Posterior cingulate gyrus (tissue), 11 donors: ENCODE data around the gene HMCES.

Source experiments
- DNase-seq, 10 donors: peaks; one replicate each; pipeline versions ENCODE4 v3.0.0 to v3.0.0-alpha.2; 2020 to 2021; ENCODE audit warnings: mixed read lengths in 3 of 10
- intact Hi-C: fragments of 100-400 bp; cut with DNase I; formaldehyde crosslinking; loops from one replicate; pipeline ENCODE4 v1.15.1; 2023

The HMCES gene

DNA sequence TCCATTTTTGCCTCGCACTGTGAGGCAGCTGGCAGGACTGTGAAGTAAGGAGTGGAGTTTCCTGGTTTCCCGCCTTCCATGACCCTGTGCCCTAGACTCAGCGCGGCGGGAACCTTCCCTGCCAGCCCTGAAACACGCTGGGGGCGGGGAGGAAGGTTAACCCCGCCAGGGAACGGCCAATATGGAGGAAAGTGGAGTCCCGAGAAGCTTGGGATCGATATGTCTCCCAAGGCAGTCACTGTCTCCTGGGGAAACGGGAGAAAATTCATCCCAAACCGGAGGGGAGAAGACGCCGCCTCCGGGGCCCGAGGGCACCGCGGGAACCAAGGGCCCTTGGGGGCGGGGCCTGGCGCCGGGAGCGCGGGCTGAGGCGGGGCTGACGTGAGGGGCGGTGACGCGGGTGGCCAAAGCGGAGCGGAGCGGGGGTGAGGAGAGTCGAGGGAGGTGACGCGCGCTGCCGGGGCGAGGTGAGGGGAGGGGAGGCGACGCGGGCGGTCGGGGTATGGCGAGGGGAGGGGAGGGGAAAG lies at the start of gene HMCES:
Gene HMCES, plus strand, starts transcription at position 432 of the 527 bp plus-strand sequence. CDS start 863 bp downstream, outside the sequence.
- intact Hi-C loops: no loop called here

GRCh38 chr3:129228891-129229585 lies 49.6 kb upstream of the HMCES start:
- DNase-seq: no peak

More for the DNA sequence above, at the start of gene HMCES:
- peak; percentile 84 to 99 (median 92) for DNase-seq

DNA sequence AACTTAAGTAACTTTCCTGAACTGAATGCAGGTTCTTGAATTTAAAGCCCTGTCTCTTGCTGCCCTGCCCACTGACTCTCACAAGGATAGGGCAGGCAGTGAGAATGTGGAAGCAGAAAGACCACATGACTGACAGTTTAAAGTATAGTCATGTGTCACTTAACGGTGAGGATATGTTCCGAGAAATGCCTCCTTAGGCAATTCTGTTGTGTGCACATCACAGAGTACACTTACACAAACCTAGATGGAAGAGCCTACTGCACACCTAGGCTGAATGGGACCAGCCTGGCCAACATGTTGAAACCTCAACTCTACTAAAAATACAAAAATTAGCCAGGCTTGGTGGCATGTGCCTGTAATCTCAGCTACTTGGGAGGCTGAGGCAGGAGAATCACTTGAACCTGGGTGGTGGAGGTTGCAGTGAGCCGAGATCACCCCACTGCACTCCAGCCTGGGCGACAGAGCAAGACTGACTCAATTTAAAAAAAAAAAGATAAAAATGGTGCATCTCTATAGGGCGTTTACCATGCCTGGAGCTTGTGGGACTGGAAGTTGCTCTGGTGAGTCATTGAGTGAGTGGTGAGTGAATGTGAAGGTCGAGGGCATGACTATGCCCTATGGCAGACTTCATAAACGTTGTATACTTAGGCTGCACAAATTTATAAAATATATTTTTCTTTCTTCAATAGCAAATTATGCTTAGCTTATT lies 48.2 kb upstream of the HMCES start:
- peak in 1 of 10 donors; percentile 1 for DNase-seq
- intact Hi-C loops: no loop called here

More at GRCh38 chr3:129228891-129229585, 49.6 kb upstream of the HMCES start:
- intact Hi-C loops: no loop called here

GRCh38 chr3:129231331-129232119 lies 47.1 kb upstream of the HMCES start:
- peak in 1 of 10 donors; percentile 16 for DNase-seq
- intact Hi-C loops: no loop called here

DNA sequence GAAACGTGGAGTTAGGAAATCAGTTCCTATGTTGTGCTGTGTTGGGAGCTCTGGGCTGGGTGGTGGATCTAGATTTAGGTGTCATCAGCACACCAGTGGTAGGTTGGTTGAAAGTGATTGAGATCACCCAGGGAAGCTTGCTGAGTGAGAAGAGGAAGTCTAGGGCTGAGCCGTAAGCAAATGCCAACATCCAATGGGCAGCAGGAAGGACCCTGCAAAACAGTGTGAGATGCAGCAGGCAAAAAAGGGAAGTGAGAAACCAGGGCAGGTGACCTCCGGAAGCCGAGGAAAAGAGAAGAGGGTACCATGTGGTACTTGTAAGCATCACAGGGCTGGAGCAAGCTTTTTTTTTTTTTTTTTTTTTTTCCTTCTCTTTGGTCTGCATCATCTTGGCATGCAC lies 45.1 kb upstream of the HMCES start:
- peak in 3 of 10 donors; percentile 9 to 50 (median 23) for DNase-seq
- intact Hi-C loops: no loop called here

GRCh38 chr3:129234441-129234840 lies 44.2 kb upstream of the HMCES start:
- no peak for DNase-seq
- intact Hi-C loops: no loop called here

- DNase-seq: no peak
- intact Hi-C loops: no loop called here
Observed at GRCh38 chr3:129235344-129235917, 43.2 kb upstream of the HMCES start.

- intact Hi-C loops: no loop called here
- DNase-seq: no peak
Observed at GRCh38 chr3:129238945-129239705, 39.5 kb upstream of the HMCES start.

DNA sequence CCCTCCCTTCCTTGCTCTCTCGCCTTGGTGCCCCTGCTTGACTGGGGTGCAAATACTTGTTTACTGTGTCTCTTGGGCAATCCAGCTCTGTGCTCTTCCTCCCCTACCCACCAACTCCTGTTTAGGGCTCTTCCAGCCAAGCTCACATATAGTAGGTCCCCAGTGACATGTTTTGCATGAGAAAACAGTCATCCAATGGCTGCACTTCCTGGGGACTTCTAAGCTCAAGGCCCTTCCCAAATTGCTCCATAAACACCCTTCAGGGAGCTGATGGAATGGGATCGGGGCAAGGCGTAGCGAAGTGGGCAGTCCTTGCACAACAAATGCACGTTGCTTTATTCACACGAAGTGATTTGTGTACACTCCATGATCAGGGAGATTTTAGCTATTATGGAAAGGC lies 38.7 kb upstream of the HMCES start:
- peak in 1 of 10 donors; percentile 39 for DNase-seq
- intact Hi-C loops: no loop called here

DNA sequence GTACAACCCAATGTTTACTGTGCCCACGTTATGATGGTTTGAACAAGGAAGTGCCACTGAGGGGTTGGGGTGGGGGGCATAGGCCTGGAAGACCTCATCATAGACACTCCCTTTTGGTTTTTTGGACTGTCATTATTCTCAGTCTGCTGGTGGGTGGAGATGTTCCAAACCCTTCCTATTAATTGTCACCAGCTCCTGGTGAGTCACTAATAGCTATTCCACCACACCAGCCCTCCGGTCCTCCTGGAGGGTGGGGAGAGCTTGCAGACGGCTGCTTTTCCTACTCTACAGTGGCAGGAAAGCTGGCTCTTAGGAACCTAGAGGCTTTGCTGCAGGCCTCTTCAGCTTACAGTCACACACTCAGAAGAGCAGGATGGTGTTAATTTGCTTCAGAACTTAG lies 38.2 kb upstream of the HMCES start:
- DNase-seq: peak in 1 of 10 donors; percentile 20

DNA sequence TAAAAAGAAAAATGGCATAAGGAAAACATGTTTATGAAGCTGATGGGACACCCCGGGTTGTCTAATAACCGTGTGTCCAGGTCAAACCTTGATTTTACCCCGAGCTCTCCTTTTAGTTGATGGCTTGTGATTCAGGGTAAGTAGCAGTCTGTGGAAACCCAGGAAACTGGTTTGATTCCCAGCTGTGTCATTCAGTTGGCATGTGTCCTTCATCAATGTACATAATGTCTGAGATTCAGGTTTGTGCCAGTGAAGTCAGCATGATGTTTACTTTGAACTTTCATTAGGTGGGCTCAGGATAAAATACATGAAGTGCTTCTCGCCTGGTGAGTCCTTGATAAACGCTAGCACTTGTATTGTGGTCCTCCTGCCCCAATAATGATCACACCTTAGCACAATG lies 33.5 kb upstream of the HMCES start:
- intact Hi-C loops: loop anchor here (5.0 kb wide), 1 partner anchor 63 kb away; the partner anchor contains the start of gene CNBP
- DNase-seq: no peak

More for the DNA sequence above, 38.2 kb upstream of the HMCES start:
- intact Hi-C loops: no loop called here

GRCh38 chr3:129245641-129246306 lies 32.9 kb upstream of the HMCES start:
- intact Hi-C loops: loop anchor here (2.0 to 5.0 kb wide), 2 partner anchors 63 to 193 kb away; partner anchors contain the start of gene CNBP
- peak in 8 of 10 donors; percentile 23 to 94 (median 64) for DNase-seq

GRCh38 chr3:129246636-129247035 lies 32.0 kb upstream of the HMCES start:
- no peak for DNase-seq

GRCh38 chr3:129248286-129248979 lies 30.2 kb upstream of the HMCES start:
- intact Hi-C loops: loop anchor here (5.0 kb wide), 1 partner anchor 66 kb away; the partner anchor contains the start of gene CNBP
- DNase-seq: peak in 1 of 10 donors; percentile 77

More at GRCh38 chr3:129246636-129247035, 32.0 kb upstream of the HMCES start:
- intact Hi-C loops: loop anchor here (2.0 to 5.0 kb wide), 2 partner anchors 64 to 194 kb away; partner anchors contain the start of gene CNBP

DNA sequence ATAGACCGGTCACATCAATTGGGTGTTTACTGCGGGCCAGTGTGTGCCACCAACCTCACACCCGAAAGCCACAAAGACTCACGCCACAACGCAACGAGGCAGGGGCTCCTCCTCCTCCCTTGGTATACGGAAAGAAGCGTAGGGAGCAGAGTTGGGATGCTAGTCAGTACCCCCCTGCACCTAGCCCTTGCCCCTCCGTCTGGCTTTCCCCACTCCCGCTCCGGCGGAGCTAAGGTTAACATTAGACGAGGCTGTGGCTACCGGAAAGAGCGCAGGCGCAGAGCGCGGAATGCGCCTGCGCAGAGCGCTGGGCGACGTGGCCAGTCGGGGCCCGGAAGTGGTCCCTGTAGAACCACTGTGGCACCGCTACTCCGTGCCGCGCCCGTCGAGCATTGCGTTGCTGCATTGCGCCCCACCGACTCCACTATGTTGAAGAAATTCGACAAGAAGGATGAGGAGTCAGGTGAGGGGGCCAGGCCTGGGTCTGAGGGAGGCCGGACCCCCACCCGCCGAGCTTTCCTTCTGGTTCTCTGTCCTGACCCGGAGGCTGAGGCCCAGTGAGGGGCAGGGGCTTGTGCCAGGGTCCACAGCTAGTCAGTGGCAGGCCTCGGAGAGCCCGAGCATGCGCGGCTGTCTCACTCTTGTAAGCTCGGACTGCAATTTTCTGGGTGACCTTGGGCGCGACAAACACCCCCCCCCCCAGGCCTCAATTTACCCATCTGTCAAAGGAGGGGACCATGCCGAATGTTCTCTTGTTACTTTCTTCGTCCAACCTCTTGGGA lies 29.2 kb upstream of the HMCES start, which contains the start of gene COPG1:
Gene COPG1, plus strand, starts transcription at position 323 of the 782 bp plus-strand sequence. Its CDS starts 104 bp downstream, at position 427.
- peak; percentile 73 to 98 (median 83) for DNase-seq
- intact Hi-C loops: loop anchor here (1.0 to 5.0 kb wide), 2 partner anchors 67 to 88 kb away; partner anchors contain the start of genes CNBP and ISY1

DNA sequence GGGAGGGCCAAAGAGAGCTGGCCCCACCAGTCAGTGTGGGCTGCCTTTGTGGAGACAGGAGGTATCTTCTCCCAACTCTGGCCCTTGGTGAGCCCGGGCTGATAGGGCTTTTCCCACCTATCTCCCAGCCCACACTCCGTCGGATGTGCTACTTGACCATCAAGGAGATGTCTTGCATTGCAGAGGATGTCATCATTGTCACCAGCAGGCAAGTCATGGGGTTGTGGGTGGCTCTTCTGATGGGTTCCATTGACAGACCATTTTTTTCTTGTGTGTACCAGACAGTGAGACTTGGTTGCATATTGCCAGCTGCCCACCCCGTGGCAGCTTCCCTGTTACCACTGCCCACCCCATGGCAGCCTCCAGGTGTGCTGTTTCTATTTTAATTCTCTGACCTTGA lies 25.9 kb upstream of the HMCES start:
- peak in 1 of 10 donors; percentile 14 for DNase-seq
- intact Hi-C loops: no loop called here
